GM12878 (cell line): ENCODE results near the gene PI16. TPM values are rescaled to one million over a fixed set of nuclear protein-coding genes. Genes with fewer than 3 reads are reported as not detected.

Experiments used
- DPF2 ChIP-seq: fragments of 450-650 bp; IDR thresholded peaks from 2 replicates; pipeline ENCODE4 v1.6.1; 2017; ENCODE audit warnings: mild to moderate bottlenecking
- E2F4 ChIP-seq: IDR thresholded peaks from 2 replicates; pipeline ENCODE4 v1.6.1; 2012; ENCODE audit warnings: low read depth, low read length, improper control_type of control experiment
- HCFC1 ChIP-seq: fragments of 150-350 bp; IDR thresholded peaks from 2 replicates; pipeline ENCODE4 v1.6.1; 2014; ENCODE audit warnings: low read length
- HSF1 ChIP-seq: fragments of 150-350 bp; IDR thresholded peaks from 2 replicates; pipeline ENCODE4 v1.6.1; 2014; ENCODE audit warnings: mild to moderate bottlenecking, low read depth, low read length
- IRF3 ChIP-seq: fragments of 450-650 bp; IDR thresholded peaks from 2 replicates; pipeline ENCODE4 v1.6.1; 2014; ENCODE audit warnings: mild to moderate bottlenecking
- MYB ChIP-seq: fragments of 150-350 bp; IDR thresholded peaks from 2 replicates; pipeline ENCODE4 v1.6.1; 2014; ENCODE audit warnings: mild to moderate bottlenecking, low read depth, low read length, borderline replicate concordance
- PAX5 ChIP-seq: IDR thresholded peaks from 2 replicates; pipeline ENCODE4 v1.6.1; 2011; ENCODE audit warnings: low read depth, low read length, borderline replicate concordance
- PBX3 ChIP-seq: IDR thresholded peaks from 2 replicates; pipeline ENCODE4 v1.6.1; 2011; ENCODE audit warnings: mild to moderate bottlenecking, low read depth, low read length, moderate library complexity; ENCODE audit not compliant: insufficient replicate concordance
- POLR2AphosphoS2 ChIP-seq: IDR thresholded peaks from 2 replicates; pipeline ENCODE4 v1.6.1; 2011; ENCODE audit warnings: low read depth, mild to moderate bottlenecking, low read length, improper control_type of control experiment, moderate library complexity
- polyA plus RNA-seq, 11 experiments: library from polyadenylated mRNA; depleted of rRNA in 4 of 11; unstranded in 6 of 11; stranded (reverse) in 5 of 11; fragments of >200 nt; fragmentation: Nextera tagmentation in 4 of 11; fragmentation: Illumina TruSeq in 1 of 11; extraction: Ambion mirVana in 4 of 11; extraction: Trizol in 1 of 11; gene quantifications; 1 replicate in 1 of 11; 2 replicates in 10 of 11; pipeline versions ENCODE4 v1.2.1 to v1.2.3, GENCODE V29; 2011 to 2016; ENCODE audit warnings: inconsistent platforms in 2 of 11, missing spikeins in 2 of 11, low read depth in 1 of 11
- total RNA-seq, 4 experiments: library from RNA; depleted of rRNA in 3 of 4; stranded (reverse); fragments of >200 nt in 3 of 4; fragmentation: Illumina TruSeq in 1 of 4; extraction: Trizol in 1 of 4; gene quantifications; 2 replicates each; pipeline versions ENCODE4 v1.2.1 to v1.2.3, GENCODE V29; 2013 to 2021

PI16 gene
- total and polyA plus RNA-seq, 10 of the 15 experiments (the other 5 are each of a cell fraction or from before 2014, with no cell fraction given), result 0.08 to 0.12 TPM; not detected in 8

- no peak for TF ChIP-seq MYB
- TF ChIP-seq PAX5, result no peak
- no peak for TF ChIP-seq HCFC1
- TF ChIP-seq POLR2AphosphoS2, result no peak
- TF ChIP-seq IRF3, result no peak
- no peak for TF ChIP-seq E2F4
- TF ChIP-seq HSF1, result no peak
- no peak for TF ChIP-seq PBX3
- TF ChIP-seq DPF2, result no peak
Measured at GRCh38 chr6:36908747-36909146, 45.8 kb upstream of the PI16 start (continued).
